Uterus (tissue), 2 donors: ENCODE results near the gene NT5DC2.

Experiments
- POLR2A ChIP-seq, 2 donors: fragments of 450-650 bp; IDR thresholded peaks; one replicate each; pipeline ENCODE4 v1.6.1; 2016; ENCODE audit warnings: antibody characterized with exemption in 2 of 2, mild to moderate bottlenecking in 1 of 2, moderate library complexity in 1 of 2
- TF ChIP-seq, protein P1 (sequence below), 4 experiments: fragments of 200-600 bp in 2 of 4; fragments of 450-650 bp in 2 of 4; sonication (generic) in 2 of 4; IDR thresholded peaks; one replicate each; pipeline ENCODE4 v1.5.1; 2016 to 2019; ENCODE audit warnings: antibody characterized with exemption in 4 of 4, mild to moderate bottlenecking in 2 of 4, moderate library complexity in 1 of 4

GRCh38 chr3:52557011-52557960 lies 23.6 kb upstream of the NT5DC2 start:
- TF ChIP-seq, protein P1, sequence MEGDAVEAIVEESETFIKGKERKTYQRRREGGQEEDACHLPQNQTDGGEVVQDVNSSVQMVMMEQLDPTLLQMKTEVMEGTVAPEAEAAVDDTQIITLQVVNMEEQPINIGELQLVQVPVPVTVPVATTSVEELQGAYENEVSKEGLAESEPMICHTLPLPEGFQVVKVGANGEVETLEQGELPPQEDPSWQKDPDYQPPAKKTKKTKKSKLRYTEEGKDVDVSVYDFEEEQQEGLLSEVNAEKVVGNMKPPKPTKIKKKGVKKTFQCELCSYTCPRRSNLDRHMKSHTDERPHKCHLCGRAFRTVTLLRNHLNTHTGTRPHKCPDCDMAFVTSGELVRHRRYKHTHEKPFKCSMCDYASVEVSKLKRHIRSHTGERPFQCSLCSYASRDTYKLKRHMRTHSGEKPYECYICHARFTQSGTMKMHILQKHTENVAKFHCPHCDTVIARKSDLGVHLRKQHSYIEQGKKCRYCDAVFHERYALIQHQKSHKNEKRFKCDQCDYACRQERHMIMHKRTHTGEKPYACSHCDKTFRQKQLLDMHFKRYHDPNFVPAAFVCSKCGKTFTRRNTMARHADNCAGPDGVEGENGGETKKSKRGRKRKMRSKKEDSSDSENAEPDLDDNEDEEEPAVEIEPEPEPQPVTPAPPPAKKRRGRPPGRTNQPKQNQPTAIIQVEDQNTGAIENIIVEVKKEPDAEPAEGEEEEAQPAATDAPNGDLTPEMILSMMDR (IDR thresholded peaks at IDR 0.05) = no peak
- no peak for TF ChIP-seq POLR2A (IDR thresholded peaks at IDR 0.05)
